Inflammatory macrophage (primary cell): ENCODE results near the gene NPAS3.

Experiments
- DNase-seq, 2 donors: peaks; one replicate each; pipeline ENCODE4 v3.0.0-alpha.2; 2020 to 2022

NPAS3 gene

GRCh38 chr14:33563901-33564197, 625.2 kb downstream of the NPAS3 start:
- DNase-seq, result no peak

- DNase-seq, result no peak
These were observed 626.3 kb downstream of the NPAS3 start for GRCh38 chr14:33564774-33565630.

- no peak for DNase-seq
These were observed 627.4 kb downstream of the NPAS3 start for GRCh38 chr14:33566082-33566481.

GRCh38 chr14:33567023-33567728, 628.5 kb downstream of the NPAS3 start:
- DNase-seq, result no peak

GRCh38 chr14:33567731-33568130, 629.1 kb downstream of the NPAS3 start:
- DNase-seq, result no peak

GRCh38 chr14:33568935-33569579, 630.4 kb downstream of the NPAS3 start:
- no peak for DNase-seq

GRCh38 chr14:33569821-33570687, 631.4 kb downstream of the NPAS3 start:
- no peak for DNase-seq

- no peak for DNase-seq
These were observed 632.1 kb downstream of the NPAS3 start for GRCh38 chr14:33570694-33571310.

GRCh38 chr14:33573301-33573880, 634.7 kb downstream of the NPAS3 start:
- DNase-seq, result no peak

GRCh38 chr14:33576014-33576413, 637.3 kb downstream of the NPAS3 start:
- no peak for DNase-seq

GRCh38 chr14:33578461-33579216, 640.0 kb downstream of the NPAS3 start:
- no peak for DNase-seq

GRCh38 chr14:33580231-33580749, 641.6 kb downstream of the NPAS3 start:
- DNase-seq, result no peak

GRCh38 chr14:33580841-33581240, 642.2 kb downstream of the NPAS3 start:
- DNase-seq, result no peak

GRCh38 chr14:33584697-33585096, 646.0 kb downstream of the NPAS3 start:
- DNase-seq, result no peak

GRCh38 chr14:33586806-33587205, 648.1 kb downstream of the NPAS3 start:
- DNase-seq, result no peak

GRCh38 chr14:33587791-33588190, 649.1 kb downstream of the NPAS3 start:
- DNase-seq, result no peak

- DNase-seq, result no peak
These were observed 650.1 kb downstream of the NPAS3 start for GRCh38 chr14:33588771-33589170.

- no peak for DNase-seq
These were observed 650.7 kb downstream of the NPAS3 start for GRCh38 chr14:33589334-33589733.

GRCh38 chr14:33590891-33591630, 652.4 kb downstream of the NPAS3 start:
- DNase-seq, result no peak

- DNase-seq, result no peak
These were observed 653.6 kb downstream of the NPAS3 start for GRCh38 chr14:33592297-33592696.
